Measurements from ENCODE around the gene PODNL1.
A peak's percentile ranks its signal among the peaks of the same experiment; 100 is the strongest.
"Not testable (repeated sequence)": the region's sequence is repeated elsewhere in the genome, so short reads cannot be mapped to it uniquely, and the experiment has no call there.

Gene PODNL1

GRCh38 chr19:13923194-13923987 lies 14.8 kb downstream of the PODNL1 start:
- DNase-seq: no peak

DNA sequence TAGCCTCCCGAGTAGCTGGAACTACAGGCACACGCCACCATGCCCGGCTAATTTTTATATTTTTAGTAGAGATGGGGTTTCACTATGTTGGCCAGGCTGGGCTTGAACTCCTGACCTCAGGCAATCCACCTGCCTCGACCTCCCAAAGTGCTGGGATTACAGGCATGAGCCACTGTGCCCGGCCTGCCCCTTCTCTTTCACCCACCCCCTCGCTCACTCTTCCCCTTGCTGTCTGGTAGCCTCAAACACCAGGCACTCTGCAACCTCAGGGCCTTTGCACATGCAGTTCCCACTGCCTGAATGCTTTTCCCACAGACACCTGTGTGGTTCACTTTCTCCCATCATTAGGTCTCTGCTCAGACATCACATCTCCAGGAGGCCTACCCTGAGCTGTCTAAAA lies 16.1 kb downstream of the PODNL1 start:
- DNase-seq: not testable (repeated sequence)

DNA sequence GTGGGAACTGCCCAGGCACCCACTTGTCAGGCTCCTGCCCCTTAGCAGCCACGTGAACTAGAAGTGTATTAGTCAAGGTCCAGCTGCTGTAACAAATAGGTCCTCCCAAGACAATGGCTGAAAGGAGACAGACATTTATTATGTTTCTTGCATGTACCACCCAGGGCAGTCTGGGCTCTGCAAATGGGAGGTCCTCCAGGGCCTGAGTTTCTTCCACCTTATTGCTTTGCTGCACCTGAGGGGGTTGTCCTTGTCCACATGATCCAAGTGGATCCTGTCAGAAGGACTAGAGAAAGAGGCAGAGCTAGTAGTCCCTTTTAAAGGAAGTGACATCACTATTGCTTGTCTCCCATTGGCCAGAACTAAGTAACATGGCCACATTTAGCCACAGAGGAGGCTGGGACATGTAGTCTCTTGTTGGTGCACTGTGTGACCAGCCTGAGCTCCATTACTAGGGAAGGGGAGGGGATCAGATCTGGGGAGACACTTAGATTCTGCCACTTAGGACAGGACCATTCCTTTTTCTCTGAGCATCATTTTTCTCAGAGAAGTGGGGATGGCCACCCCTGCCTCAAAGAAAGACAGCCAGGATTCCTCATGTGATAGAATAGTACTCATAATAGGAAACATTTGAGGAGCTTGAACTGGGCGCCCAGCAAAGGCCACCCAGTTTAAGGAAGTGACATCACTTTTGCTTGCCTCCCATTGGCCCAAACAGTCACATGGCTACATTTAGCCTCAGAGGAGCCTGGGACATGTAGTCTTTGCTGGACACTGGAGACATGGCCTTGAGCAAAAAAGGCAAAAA lies 17.1 kb downstream of the PODNL1 start:
- DNase-seq: peak in 1 of 2 donors; percentile 15

DNA sequence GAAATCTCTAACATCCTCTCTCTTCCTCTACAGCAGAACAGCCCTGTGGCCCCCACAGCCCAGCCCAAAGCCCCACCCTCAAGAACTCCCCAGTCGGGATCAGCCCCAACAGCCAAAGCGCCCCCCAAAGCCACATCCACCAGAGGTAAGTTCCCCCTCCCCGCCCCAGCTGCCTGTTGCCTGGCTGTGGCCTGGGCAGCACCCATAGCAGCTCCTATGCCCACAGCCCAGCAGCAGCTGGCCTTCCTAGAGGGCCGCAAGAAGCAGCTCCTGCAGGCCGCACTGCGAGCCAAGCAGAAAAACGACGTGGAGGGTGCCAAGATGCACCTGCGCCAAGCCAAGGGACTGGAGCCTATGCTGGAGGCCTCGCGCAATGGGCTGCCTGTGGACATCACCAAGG lies 17.7 kb downstream of the PODNL1 start:
- no peak for DNase-seq

DNA sequence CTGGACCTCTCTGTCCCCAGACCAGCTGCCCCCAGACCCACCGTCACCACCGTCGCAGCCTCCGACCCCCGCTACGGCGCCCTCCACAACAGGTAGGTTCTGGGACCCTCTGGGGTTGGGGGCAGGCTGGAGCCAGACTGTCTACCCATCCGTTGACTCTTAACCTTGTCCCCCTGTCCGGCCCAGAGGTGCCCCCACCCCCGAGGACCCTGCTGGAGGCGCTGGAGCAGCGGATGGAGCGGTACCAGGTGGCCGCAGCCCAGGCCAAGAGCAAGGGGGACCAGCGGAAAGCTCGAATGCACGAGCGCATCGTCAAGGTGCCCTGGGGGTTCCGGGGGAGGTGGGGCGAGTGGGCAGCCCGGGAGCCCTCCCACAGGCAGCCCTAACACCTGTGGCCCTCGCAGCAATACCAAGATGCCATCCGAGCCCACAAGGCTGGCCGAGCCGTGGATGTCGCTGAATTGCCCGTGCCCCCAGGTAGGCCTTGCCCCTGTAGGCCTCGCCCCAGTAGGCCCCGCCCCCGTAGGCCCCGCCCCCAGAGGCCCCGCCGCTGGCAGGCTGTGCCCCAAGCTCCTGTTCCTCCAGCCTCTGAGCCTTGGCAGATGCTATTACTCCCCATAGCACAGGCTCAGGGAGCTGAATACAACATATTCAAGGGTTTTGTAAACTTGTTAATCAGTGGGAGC lies 19.3 kb downstream of the PODNL1 start:
- DNase-seq: no peak

GRCh38 chr19:13917888-13918406 lies 20.3 kb downstream of the PODNL1 start:
- DNase-seq: no peak

DNA sequence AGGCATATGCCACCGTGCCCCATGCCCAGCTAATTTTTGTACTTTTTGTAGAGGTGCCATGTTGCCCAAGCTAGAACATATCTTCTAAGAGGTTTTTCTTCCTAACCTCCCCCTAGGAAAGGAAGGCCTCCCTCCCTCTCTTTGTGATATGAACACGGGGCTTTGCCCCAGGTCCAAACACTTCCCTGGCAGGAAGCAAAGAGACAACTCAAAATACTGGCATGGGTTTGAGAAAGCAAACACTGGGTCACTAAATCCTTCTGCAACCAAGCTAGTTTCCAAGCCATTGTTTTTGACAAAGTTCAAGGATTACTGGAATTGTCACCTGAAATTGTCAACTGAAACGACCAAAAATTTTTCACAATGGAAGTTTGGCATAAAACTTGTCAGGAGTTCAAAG lies 23.4 kb downstream of the PODNL1 start:
- no peak for DNase-seq

GRCh38 chr19:13913352-13913751 lies 24.9 kb downstream of the PODNL1 start:
- no peak for DNase-seq

GRCh38 chr19:13909430-13909829 lies 28.8 kb downstream of the PODNL1 start:
- DNase-seq: no peak

DNA sequence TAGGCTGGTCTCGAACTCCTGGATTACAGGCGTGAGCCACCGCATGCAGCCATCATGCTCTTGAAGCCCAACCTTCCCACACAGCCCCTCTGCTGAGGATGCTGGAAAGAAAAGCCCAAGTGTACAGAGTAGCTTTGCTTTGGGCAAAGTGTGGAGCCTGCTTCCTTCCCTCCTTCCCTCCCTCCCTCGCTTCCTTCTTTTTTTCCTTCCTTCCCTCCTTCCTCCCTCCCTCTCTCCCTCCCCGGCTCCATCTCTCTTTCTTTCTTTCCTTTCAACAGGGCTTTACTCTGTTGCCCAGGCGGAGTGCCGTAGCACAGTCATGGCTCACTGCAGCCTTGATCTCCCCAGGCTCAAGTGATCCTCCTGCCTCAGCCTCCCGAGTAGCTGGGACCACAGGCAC lies 29.5 kb downstream of the PODNL1 start:
- no peak for DNase-seq

GRCh38 chr19:13906910-13907309 lies 31.3 kb downstream of the PODNL1 start:
- DNase-seq: no peak

GRCh38 chr19:13906521-13906904 lies 31.7 kb downstream of the PODNL1 start:
- DNase-seq: no peak

GRCh38 chr19:13905634-13906520 lies 32.3 kb downstream of the PODNL1 start, which contains the start of the genes BRME1 and CC2D1A:
BRME1 (minus strand) TSS chr19:13906117; CDS start chr19:13904892, 1,225 bp downstream.
CC2D1A (plus strand) TSS chr19:13906201; CDS start chr19:13906442, 241 bp downstream.
- peak; percentile 96 to 97 for DNase-seq

DNA sequence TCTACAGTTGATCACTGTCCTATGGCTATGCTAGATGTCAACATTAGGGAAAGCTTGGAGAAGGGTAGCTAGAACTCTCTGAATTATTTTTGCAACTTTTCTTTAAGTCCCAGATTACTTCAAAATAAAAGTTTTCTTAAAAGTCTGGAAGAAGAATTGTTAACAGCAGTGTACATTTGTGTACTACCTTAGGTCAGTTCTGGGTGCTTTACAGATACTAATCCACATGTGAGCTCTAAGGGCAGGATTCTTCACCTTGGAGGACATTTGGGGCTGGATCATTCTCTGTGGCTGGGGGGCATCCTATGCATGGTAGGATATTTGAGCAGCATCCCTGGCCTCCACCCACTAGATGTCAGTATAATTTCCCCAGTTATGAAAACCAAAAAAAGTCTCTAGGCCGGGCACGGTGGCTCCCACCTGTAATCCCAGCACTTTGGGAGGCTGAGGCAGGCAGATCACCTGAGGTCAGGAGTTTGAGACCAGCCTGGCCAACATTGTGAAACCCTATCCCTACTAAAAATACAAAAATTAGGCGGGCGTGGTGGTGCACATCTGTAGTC lies 35.1 kb downstream of the PODNL1 start:
- no peak for DNase-seq

DNA sequence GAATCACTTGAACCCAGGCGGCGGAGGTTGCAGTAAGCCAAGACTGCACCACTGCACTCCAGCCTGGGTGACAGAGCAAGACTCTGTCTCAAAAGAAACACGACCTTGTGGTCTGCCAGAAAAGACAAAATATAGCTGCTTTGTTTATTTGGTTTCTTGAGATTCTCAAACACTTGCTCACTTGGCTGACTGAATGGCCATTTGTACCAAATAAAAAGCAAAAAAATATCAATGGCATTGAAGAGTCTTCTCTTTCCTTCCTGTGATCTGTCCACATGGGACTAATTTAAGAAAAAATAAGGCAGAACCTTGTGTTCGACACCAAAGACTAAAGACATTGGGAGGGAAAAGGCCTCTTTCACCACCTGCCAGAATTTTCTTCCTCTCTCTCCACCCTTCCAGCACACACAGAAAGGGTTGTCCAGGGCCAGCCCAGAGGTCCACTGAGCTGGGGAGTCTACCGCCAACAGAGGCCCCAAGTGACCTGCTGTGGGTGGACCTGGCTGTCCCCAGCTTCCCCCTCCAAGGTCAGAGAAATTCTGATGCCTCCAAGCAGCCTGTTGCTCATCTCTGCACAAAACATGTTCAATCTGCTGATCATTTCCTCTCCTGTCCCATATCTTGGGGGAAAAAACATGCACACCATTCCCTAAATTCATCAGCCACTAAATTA lies 38.2 kb downstream of the PODNL1 start:
- DNase-seq: no peak

DNA sequence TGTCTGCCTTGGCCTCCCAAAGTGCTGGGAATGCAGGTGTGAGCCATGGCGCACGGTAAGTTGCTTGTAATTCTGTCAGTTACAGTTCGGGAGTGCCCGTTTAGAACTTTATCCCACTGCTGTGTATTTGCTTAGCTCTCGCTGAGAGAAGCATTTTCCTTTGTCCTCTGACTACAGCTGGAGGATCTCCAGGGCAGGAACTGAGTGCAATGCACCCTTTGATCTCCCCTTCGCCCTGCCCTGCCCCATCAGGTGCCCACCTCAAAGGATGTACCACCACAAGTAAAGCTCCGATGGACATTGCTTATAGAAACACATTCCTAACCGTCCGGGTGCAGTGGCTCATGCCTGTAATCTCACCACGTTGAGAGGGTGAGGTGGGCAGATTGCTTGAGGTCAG lies 38.8 kb downstream of the PODNL1 start:
- no peak for DNase-seq

DNA sequence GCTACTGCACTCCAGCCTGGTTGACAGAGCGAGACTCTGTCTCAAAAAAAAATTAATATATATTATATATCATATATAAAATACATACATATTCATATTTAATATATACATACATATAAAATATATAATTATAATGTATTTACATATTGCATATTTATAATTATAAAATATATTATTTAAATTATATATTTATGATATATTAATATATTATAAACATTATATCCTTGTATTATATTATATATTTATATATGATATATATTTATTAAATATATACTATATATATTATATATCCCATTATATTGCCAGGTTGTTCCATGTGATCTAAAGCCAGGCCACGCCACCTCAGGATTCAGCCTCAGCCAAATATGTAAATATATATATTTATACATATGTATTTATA lies 42.0 kb downstream of the PODNL1 start:
- no peak for DNase-seq

- no peak for DNase-seq
These were observed 43.7 kb downstream of the PODNL1 start for GRCh38 chr19:13894552-13894951.

DNA sequence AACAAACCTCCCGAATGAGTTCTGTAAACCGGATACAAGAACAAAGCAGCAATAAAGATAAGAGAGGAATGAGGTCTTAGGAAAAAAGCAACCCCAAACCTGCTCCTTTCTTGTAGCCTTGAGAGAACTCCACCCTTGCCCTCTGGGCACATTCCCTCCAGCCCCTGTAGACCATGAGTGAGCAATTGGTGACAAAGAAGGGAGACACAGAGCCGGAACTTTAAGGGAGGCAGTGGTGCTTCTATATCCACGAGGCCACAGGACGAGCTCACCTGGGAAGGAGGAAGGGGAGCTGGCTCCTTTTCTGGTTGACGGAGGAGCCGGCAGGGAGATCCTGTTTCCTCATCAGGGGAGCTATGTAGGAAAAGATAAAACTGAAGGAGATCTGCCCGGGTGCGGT lies 45.3 kb downstream of the PODNL1 start:
- no peak for DNase-seq

DNA sequence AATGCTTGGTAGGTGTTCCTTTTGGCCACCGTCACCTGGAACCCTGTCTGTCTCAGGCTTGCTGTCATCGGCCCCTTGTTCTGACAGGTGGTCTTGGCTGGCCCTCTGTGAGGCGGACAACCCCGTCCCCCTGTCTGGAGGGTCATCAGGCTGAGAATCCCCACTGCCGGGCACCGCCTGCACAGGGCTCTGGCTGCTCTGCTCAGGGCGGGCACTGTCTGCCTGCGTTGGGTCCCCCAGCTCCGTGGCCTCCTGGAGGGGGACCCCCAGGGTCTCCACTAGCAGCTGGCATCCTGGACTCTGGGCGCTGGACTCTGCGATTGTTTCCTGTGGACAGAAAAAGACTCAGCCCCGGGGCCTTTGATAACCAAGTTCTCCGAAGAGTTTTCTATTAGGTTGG lies 48.1 kb downstream of the PODNL1 start:
- DNase-seq: no peak

DNA sequence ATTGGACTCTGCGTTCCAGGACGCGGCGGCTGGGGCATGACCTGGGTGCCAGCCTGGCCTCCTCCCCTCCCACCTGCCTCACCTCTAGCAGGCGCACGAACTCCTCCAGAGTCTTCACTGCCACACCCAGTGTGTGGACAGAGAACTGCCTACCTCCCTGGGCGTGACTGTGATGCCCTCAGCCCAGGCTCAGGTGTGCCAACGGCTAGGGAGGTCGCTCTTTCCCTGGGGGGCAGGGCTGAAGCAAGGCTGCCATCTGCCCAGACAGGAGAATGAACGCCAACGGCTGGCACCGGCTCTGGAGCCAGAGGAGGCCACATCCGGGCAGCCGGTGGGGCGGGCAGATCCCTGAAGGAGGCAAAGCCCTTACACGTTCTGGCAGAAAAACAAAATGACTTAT lies 49.9 kb downstream of the PODNL1 start:
- DNase-seq: no peak
